Mesenchymal stem cell (in vitro differentiated cells and primary cell): ENCODE results near the gene ZBTB48.
A peak's percentile ranks its signal among the peaks of the same experiment; 100 is the strongest.

Experiments
- DNase-seq: peaks from one replicate; pipeline ENCODE4 v3.0.0-alpha.2; 2013
- H2AFZ ChIP-seq: one replicate; pipeline ENCODE4 v1.6.1; 2013; ENCODE audit warnings: low read depth, mild to moderate bottlenecking, control low read depth, inconsistent platforms, low read length, moderate library complexity
- H2AK5ac ChIP-seq: 2 replicates; pipeline ENCODE4 v1.6.1; 2013; ENCODE audit warnings: low read length, moderate library complexity, mild to moderate bottlenecking, inconsistent platforms; ENCODE audit not compliant: severe bottlenecking
- H2BK120ac ChIP-seq: one replicate; pipeline ENCODE4 v1.6.1; 2013; ENCODE audit warnings: low read depth, mild to moderate bottlenecking, inconsistent platforms, low read length, moderate library complexity
- H2BK12ac ChIP-seq, 2 experiments: one replicate each; pipeline ENCODE4 v1.6.1; 2013; ENCODE audit warnings: inconsistent platforms in 2 of 2, low read length in 2 of 2, mild to moderate bottlenecking in 2 of 2, moderate library complexity in 2 of 2, control low read depth in 1 of 2
- H2BK15ac ChIP-seq: one replicate; pipeline ENCODE4 v1.6.1; 2013; ENCODE audit warnings: mild to moderate bottlenecking, low read depth, inconsistent platforms; ENCODE audit not compliant: poor library complexity, severe bottlenecking
- H2BK5ac ChIP-seq: 2 replicates; pipeline ENCODE4 v1.6.1; 2013; ENCODE audit warnings: low read depth, mild to moderate bottlenecking, low read length, control low read depth, inconsistent platforms; ENCODE audit not compliant: poor library complexity, severe bottlenecking
- H3K14ac ChIP-seq, 2 experiments: one replicate each; pipeline ENCODE4 v1.6.1; 2013; ENCODE audit warnings: inconsistent platforms in 2 of 2, low read length in 2 of 2, control low read depth in 1 of 2, mild to moderate bottlenecking in 1 of 2, moderate library complexity in 1 of 2
- H3K18ac ChIP-seq, 2 experiments: one replicate each; pipeline ENCODE4 v1.6.1; 2013; ENCODE audit warnings: inconsistent platforms in 2 of 2, low read length in 2 of 2, control low read depth in 1 of 2, low read depth in 1 of 2, mild to moderate bottlenecking in 1 of 2
- H3K23ac ChIP-seq, 2 experiments: one replicate each; pipeline ENCODE4 v1.6.1; 2013; ENCODE audit warnings: inconsistent platforms in 2 of 2, low read length in 2 of 2, mild to moderate bottlenecking in 2 of 2, moderate library complexity in 2 of 2, control low read depth in 1 of 2
- H3K27ac ChIP-seq: 2 replicates; pipeline ENCODE4 v1.5.1; 2013; ENCODE audit warnings: mild to moderate bottlenecking, moderate library complexity, low read length, control low read depth, inconsistent platforms; ENCODE audit not compliant: poor library complexity, severe bottlenecking
- H3K27me3 ChIP-seq, 2 experiments: 2 replicates each; pipeline versions ENCODE4 v1.6.1 to v1.7.0; 2013; ENCODE audit warnings: low read length in 2 of 2, mild to moderate bottlenecking in 2 of 2, moderate library complexity in 2 of 2, control low read depth in 1 of 2, inconsistent platforms in 1 of 2; ENCODE audit not compliant: control insufficient read depth in 1 of 2, insufficient read depth in 1 of 2
- H3K36me3 ChIP-seq, 2 experiments: 2 replicates each; pipeline versions ENCODE4 v1.6.1 to v1.7.0; 2013; ENCODE audit warnings: low read length in 2 of 2, control low read depth in 1 of 2, inconsistent platforms in 1 of 2, low read depth in 1 of 2, mild to moderate bottlenecking in 1 of 2; ENCODE audit not compliant: insufficient read depth in 2 of 2, control insufficient read depth in 1 of 2
- H3K4ac ChIP-seq, 2 experiments: one replicate each; pipeline ENCODE4 v1.6.1; 2013; ENCODE audit warnings: inconsistent platforms in 2 of 2, low read length in 2 of 2, mild to moderate bottlenecking in 2 of 2, moderate library complexity in 2 of 2, control low read depth in 1 of 2, low read depth in 1 of 2
- H3K4me1 ChIP-seq: 2 replicates; pipeline ENCODE4 v1.6.1; 2013; ENCODE audit warnings: low read depth, low read length, control low read depth; ENCODE audit not compliant: control insufficient read depth, insufficient read depth
- H3K4me2 ChIP-seq: 2 replicates; pipeline ENCODE4 v1.6.1; 2013; ENCODE audit warnings: low read length, mild to moderate bottlenecking, inconsistent platforms; ENCODE audit not compliant: poor library complexity, severe bottlenecking
- H3K4me3 ChIP-seq, 2 experiments: 2 replicates each; pipeline versions ENCODE4 v1.5.1 to v1.7.0; 2013; ENCODE audit warnings: low read length in 2 of 2, mild to moderate bottlenecking in 2 of 2, control low read depth in 1 of 2, low read depth in 1 of 2; ENCODE audit not compliant: insufficient read depth in 1 of 2
- H3K79me1 ChIP-seq: replicated peaks from 2 replicates; pipeline ENCODE4 v1.6.1; 2013; ENCODE audit warnings: mild to moderate bottlenecking, control low read depth, low read length, inconsistent platforms; ENCODE audit not compliant: poor library complexity, severe bottlenecking
- H3K9ac ChIP-seq: 2 replicates; pipeline ENCODE4 v1.7.0; 2013; ENCODE audit warnings: mild to moderate bottlenecking, low read length, moderate library complexity
- H3K9me3 ChIP-seq: 2 replicates; pipeline ENCODE4 v1.7.0; 2013; ENCODE audit warnings: mild to moderate bottlenecking, low read length; ENCODE audit not compliant: control insufficient read depth
- H4K8ac ChIP-seq: one replicate; pipeline ENCODE4 v1.6.1; 2013; ENCODE audit warnings: inconsistent platforms, mild to moderate bottlenecking, low read length, moderate library complexity
- H4K91ac ChIP-seq: one replicate; pipeline ENCODE4 v1.6.1; 2013; ENCODE audit warnings: mild to moderate bottlenecking, low read length, inconsistent platforms
- WGBS: methylation state at CpG from one replicate; pipeline ENCODE4 v1.1.7; 2013; ENCODE audit warnings: mixed read lengths; 5-methylcytosine and 5-hydroxymethylcytosine counted together

Gene ZBTB48

GRCh38 chr1:6631058-6631457 is 51.3 kb downstream of the ZBTB48 start:
- H3K4ac ChIP-seq, result no peak overlapping the region
- H2BK5ac ChIP-seq, result no peak overlapping the region
- H4K8ac ChIP-seq, result no peak overlapping the region
- H3K14ac ChIP-seq, result no peak overlapping the region
- no peak overlapping the region for H2BK120ac ChIP-seq
- H2BK12ac ChIP-seq, result no peak overlapping the region
- H2AK5ac ChIP-seq, result no peak overlapping the region
- H4K91ac ChIP-seq, result no peak overlapping the region
- H2AFZ ChIP-seq, result no peak overlapping the region
- no peaks in the 10 kb centered on the region for H3K27me3 ChIP-seq
- no peak overlapping the region for H3K4me2 ChIP-seq
- no peaks in the 10 kb centered on the region for H3K9me3 ChIP-seq
- H3K4me1 ChIP-seq, result peaks cover 6% of the 10 kb centered on the region
- 100% methylated on average over 4 of the region's 8 CpGs for WGBS
- H3K23ac ChIP-seq, result no peak overlapping the region
- H3K4me3 ChIP-seq, result no peak overlapping the region
- H3K18ac ChIP-seq, result no peak overlapping the region
- H3K36me3 ChIP-seq, result peaks cover 85 to 89% of the 10 kb centered on the region in 2 experiments
- H2BK15ac ChIP-seq, result no peak overlapping the region
- H3K79me1 ChIP-seq, result peaks cover 36% of the 10 kb centered on the region
- H3K27ac ChIP-seq, result no peak overlapping the region
- DNase-seq, result no peak
- H3K9ac ChIP-seq, result no peak overlapping the region

GRCh38 chr1:6632588-6633514 is 53.1 kb downstream of the ZBTB48 start:
- no peak overlapping the region for H3K18ac ChIP-seq
- H3K4me1 ChIP-seq, result peaks cover 2% of the 10 kb centered on the region
- no peak for DNase-seq
- no peak overlapping the region for H3K4ac ChIP-seq
- no peak overlapping the region for H2BK15ac ChIP-seq
- H3K4me3 ChIP-seq, result no peak overlapping the region
- no peak overlapping the region for H2BK120ac ChIP-seq
- WGBS, result 94% methylated on average over 30 of the region's 30 CpGs
- H3K27ac ChIP-seq, result no peak overlapping the region
- H2AFZ ChIP-seq, result no peak overlapping the region
- no peak overlapping the region for H3K9ac ChIP-seq
- H3K36me3 ChIP-seq, result peaks cover 91 to 93% of the 10 kb centered on the region in 2 experiments
- peaks cover 23% of the 10 kb centered on the region for H3K79me1 ChIP-seq
- H3K9me3 ChIP-seq, result no peaks in the 10 kb centered on the region
- H4K91ac ChIP-seq, result no peak overlapping the region
- no peak overlapping the region for H4K8ac ChIP-seq
- no peak overlapping the region for H2BK5ac ChIP-seq
- no peak overlapping the region for H3K14ac ChIP-seq
- no peak overlapping the region for H2AK5ac ChIP-seq
- H3K23ac ChIP-seq, result no peak overlapping the region
- no peak overlapping the region for H2BK12ac ChIP-seq
- H3K4me2 ChIP-seq, result no peak overlapping the region
- H3K27me3 ChIP-seq, result no peaks in the 10 kb centered on the region

GRCh38 chr1:6634371-6635052 is 54.7 kb downstream of the ZBTB48 start:
- Histone ChIP-seq H2AFZ (no peak overlapping the region), H3K18ac (no peak overlapping the region), H3K4me2 (no peak overlapping the region), H3K27ac (no peak overlapping the region), H3K4ac (no peak overlapping the region), H3K79me1 (peaks cover 12% of the 10 kb centered on the region), H2BK15ac (peak overlapping the region; percentile 4), H4K8ac (peak overlapping the region; percentile 24), H2BK120ac (no peak overlapping the region), H3K4me1 (peaks cover 2% of the 10 kb centered on the region), H3K9me3 (no peaks in the 10 kb centered on the region), H3K4me3 (no peak overlapping the region), H3K9ac (no peak overlapping the region), H3K23ac (no peak overlapping the region), H3K27me3 (no peaks in the 10 kb centered on the region), H2AK5ac (no peak overlapping the region), H3K36me3 (peaks cover 78 to 87% of the 10 kb centered on the region in 2 experiments), H2BK12ac (no peak overlapping the region), H2BK5ac (no peak overlapping the region), H3K14ac (no peak overlapping the region), H4K91ac (peak overlapping the region; percentile 53)
- WGBS, result 87% methylated on average over 29 of the region's 29 CpGs
- DNase-seq, result peak; percentile 40
